PC-3 (cell line): ENCODE data around the gene LRRC58. TPM values are rescaled to one million over a fixed set of nuclear protein-coding genes. Genes with fewer than 3 reads are reported as not detected.

Experiments used
- ATAC-seq: fragments of 200-7000 bp; cut with Tn5 transposase; 2 replicates; pipeline ENCODE4 v1.9.1; 2020; ENCODE audit warnings: mild to moderate bottlenecking, moderate library complexity
- Bru-seq: library from RNA; stranded (reverse); fragments of 400-500 nt; gene quantifications from one replicate; lab custom pipeline; 2021; lab: Mats Ljungman, UMichigan
- BruChase-seq, 2 experiments: library from RNA; stranded (reverse); fragments of 400-500 nt; gene quantifications; one replicate each; lab custom pipeline; 2021; lab: Mats Ljungman, UMichigan
- BruUV-seq: library from RNA; stranded (reverse); fragments of 400-500 nt; replicated peaks from 2 replicates; lab custom pipeline; 2021; lab: Mats Ljungman, UMichigan
- CTCF ChIA-PET: fragments of 300-600 bp; sonication (Branson Sonifier 250); formaldehyde crosslinking; loops from one replicate; lab custom pipeline; 2022; ENCODE audit warnings: antibody characterized with exemption; lab: Charles Lee
- POLR2A ChIA-PET: fragments of 300-600 bp; sonication (Branson Sonifier 250); formaldehyde crosslinking; loops from one replicate; lab custom pipeline; 2022; ENCODE audit warnings: antibody characterized with exemption; ENCODE audit not compliant: unreplicated experiment; lab: Charles Lee
- DNase-seq: peaks from one replicate; pipeline ENCODE4 v3.0.0-alpha.2; 2015
- H2AFZ ChIP-seq: fragments of 300-600 bp; sonication (generic); 2 replicates; pipeline ENCODE4 v1.6.0; 2016; ENCODE audit warnings: antibody characterized with exemption, low read length
- H3F3A ChIP-seq: fragments of 300-600 bp; sonication (generic); one replicate; pipeline ENCODE4 v1.6.0; 2017; ENCODE audit warnings: antibody characterized with exemption, low read length, control low read depth, mild to moderate bottlenecking; ENCODE audit not compliant: unreplicated experiment
- H3K27ac ChIP-seq: fragments of 300-600 bp; sonication (generic); 2 replicates; pipeline ENCODE4 v1.5.1; 2016; ENCODE audit warnings: mild to moderate bottlenecking, low read length
- H3K27me3 ChIP-seq: fragments of 300-600 bp; sonication (generic); 2 replicates; pipeline ENCODE4 v1.6.1; 2016; ENCODE audit warnings: low read length, mixed read lengths
- H3K36me3 ChIP-seq: fragments of 300-600 bp; sonication (generic); 2 replicates; pipeline ENCODE4 v1.6.1; 2016; ENCODE audit warnings: low read depth, mixed run types, low read length, mixed read lengths
- H3K4me1 ChIP-seq: fragments of 300-600 bp; sonication (generic); 2 replicates; pipeline ENCODE4 v1.5.1; 2016; ENCODE audit warnings: low read length; ENCODE audit not compliant: insufficient read depth
- H3K4me2 ChIP-seq: fragments of 300-600 bp; sonication (generic); 2 replicates; pipeline ENCODE4 v1.6.0; 2016; ENCODE audit warnings: low read length
- H3K4me3 ChIP-seq: fragments of 300-600 bp; sonication (generic); 2 replicates; pipeline ENCODE4 v1.5.1; 2016; ENCODE audit warnings: mild to moderate bottlenecking, low read length, mixed read lengths
- H3K79me2 ChIP-seq: fragments of 300-600 bp; sonication (generic); 2 replicates; pipeline ENCODE4 v1.6.1; 2017; ENCODE audit warnings: low read length, mixed read lengths
- H3K9ac ChIP-seq: fragments of 300-600 bp; sonication (generic); 2 replicates; pipeline ENCODE4 v1.6.0; 2016; ENCODE audit warnings: mild to moderate bottlenecking, low read length
- H3K9me2 ChIP-seq: fragments of 300-600 bp; sonication (generic); replicated peaks from 2 replicates; pipeline ENCODE4 v1.6.1; 2016; ENCODE audit warnings: mixed run types, low read length, mixed read lengths
- H3K9me3 ChIP-seq: fragments of 300-600 bp; sonication (generic); 2 replicates; pipeline ENCODE4 v1.6.1; 2016; ENCODE audit warnings: low read length, mixed read lengths
- H4K20me1 ChIP-seq: fragments of 300-600 bp; sonication (generic); 2 replicates; pipeline ENCODE4 v1.6.1; 2016; ENCODE audit warnings: low read length, mixed read lengths
- CTCF ChIP-seq: fragments of 300-600 bp; sonication (generic); conservative IDR thresholded peaks from 2 replicates; pipeline ENCODE4 v1.5.1; 2017; ENCODE audit warnings: antibody characterized with exemption, low read depth, mild to moderate bottlenecking, low read length
- EZH2 ChIP-seq: fragments of 300-600 bp; sonication (generic); IDR thresholded peaks from one replicate; pipeline ENCODE4 v1.6.1; 2017; ENCODE audit warnings: antibody characterized with exemption, mild to moderate bottlenecking, low read length; ENCODE audit not compliant: unreplicated experiment
- EZH2phosphoT487 ChIP-seq: fragments of 300-600 bp; sonication (generic); IDR thresholded peaks from 2 replicates; pipeline ENCODE4 v1.6.1; 2018; ENCODE audit warnings: mild to moderate bottlenecking, antibody characterized with exemption, low read length, borderline replicate concordance
- intact Hi-C: fragments of 100-400 bp; cut with micrococcal nuclease; formaldehyde crosslinking; loops from 2 replicates; pipeline ENCODE4 v1.9.0; 2023
- long read RNA-seq: library from polyadenylated mRNA; unstranded; transcript quantifications from one replicate; pipeline ENCODE4 v2.0.0, GENCODE V29; 2021; ENCODE audit not compliant: unreplicated experiment
- total RNA-seq: library from RNA; depleted of rRNA; stranded (reverse); fragments of >200 nt; gene quantifications from 2 replicates; pipeline ENCODE4 v1.2.3, GENCODE V29; 2014; rRNA removed

The LRRC58 gene
- 33.7 and 35.2 TPM in 2 replicates for total RNA-seq
- percentile 91 among the genes with signal in this experiment for Bru-seq, nascent RNA
- percentile 96 among the genes with signal in this experiment for BruChase-seq, experiment 1, labeled RNA remaining after a 6-hour chase
- percentile 93 among the genes with signal in this experiment for BruChase-seq, experiment 2, labeled RNA remaining after a 2-hour chase
- long read RNA-seq, full-length matches to known transcripts = 97 of 114 reads
- long read RNA-seq, partial matches to known transcripts = 0 of 114 reads
- long read RNA-seq, other reads (novel, unspliced or antisense) = 17 of 114 reads

- Histone ChIP-seq H3K27me3 (no peaks in the 10 kb centered on the region), H3K9me2 (no peaks in the 10 kb centered on the region), H3F3A (no peaks in the 10 kb centered on the region), H3K4me2 (peak within 1 kb of the TSS; percentile 90), H3K36me3 (peaks cover 4% of the 10 kb centered on the region), H2AFZ (peak within 1 kb of the TSS; percentile 91), H3K79me2 (peaks cover 55% of the 10 kb centered on the region), H4K20me1 (peaks cover 37% of the 10 kb centered on the region), H3K9me3 (no peaks in the 10 kb centered on the region), H3K9ac (peak within 1 kb of the TSS; percentile 78), H3K4me3 (peak within 1 kb of the TSS; percentile 74), H3K27ac (peak within 1 kb of the TSS; percentile 51), H3K4me1 (peaks cover 41% of the 10 kb centered on the region)
- peak; percentile 91 for ATAC-seq
- CTCF ChIA-PET = interaction anchor here (0.5 to 2.7 kb wide), 5 partner anchors 8 to 914 kb away, joined by 3 to 17 read pairs (median 3); no protein-coding TSS in a partner anchor
- POLR2A ChIA-PET = interaction anchor here (0.6 to 0.7 kb wide), 2 partner anchors 40 to 108 kb away, joined by 5 to 11 read pairs; no protein-coding TSS in a partner anchor
- peak; percentile 99 for DNase-seq
- TF ChIP-seq EZH2phosphoT487 (peak; percentile 92), EZH2 (no peak), CTCF (peak; percentile 52)
- BruUV-seq = TSS peak; percentile 93
- intact Hi-C loops = loop anchor here (1.0 to 2.0 kb wide), 3 partner anchors 68 to 210 kb away; no protein-coding TSS in a partner anchor
Observed at GRCh38 chr3:120348991-120349854, at the start of gene LRRC58. Gene LRRC58 (minus strand): TSS chr3:120349354. CDS start chr3:120349243, 111 bp downstream.

GRCh38 chr3:120396469-120396868, 47.3 kb upstream of the LRRC58 start:
- Histone ChIP-seq H3K9me2 (no peaks in the 10 kb centered on the region), H4K20me1 (no peaks in the 10 kb centered on the region; the same call in 1 of the 2 replicates), H3F3A (no peaks in the 10 kb centered on the region), H3K4me3 (no peak overlapping the region), H2AFZ (no peak overlapping the region), H3K9me3 (no peaks in the 10 kb centered on the region), H3K79me2 (no peaks in the 10 kb centered on the region), H3K36me3 (peaks cover 72% of the 10 kb centered on the region), H3K27ac (no peak overlapping the region), H3K4me1 (no peaks in the 10 kb centered on the region), H3K9ac (no peak overlapping the region), H3K27me3 (no peaks in the 10 kb centered on the region), H3K4me2 (no peak overlapping the region)
- POLR2A ChIA-PET = no interaction called here
- ATAC-seq = no peak
- DNase-seq = no peak
- TF ChIP-seq CTCF = no peak
- TF ChIP-seq EZH2phosphoT487 = no peak
- TF ChIP-seq EZH2 = no peak
- no TSS peak for BruUV-seq
- intact Hi-C loops = no loop called here
- CTCF ChIA-PET = no interaction called here
